Esophagus muscularis mucosa (tissue), 4 donors: ENCODE measurements around the gene ALPL. TPM values are rescaled to one million over a fixed set of nuclear protein-coding genes. Genes with fewer than 3 reads are reported as not detected.
"Not testable (repeated sequence)": the region's sequence is repeated elsewhere in the genome, so short reads cannot be mapped to it uniquely, and the experiment has no call there.

Experiments
- DNase-seq: peaks from one replicate; pipeline ENCODE4 v3.0.0-alpha.2; 2017; ENCODE audit errors: extremely low spot score
- H3K27ac ChIP-seq, 4 donors: fragments of 200-600 bp; sonication (generic); replicated peaks in 1 of 4; 1 replicate in 3 of 4; 2 replicates in 1 of 4; pipeline ENCODE4 v1.5.1; 2016 to 2019; ENCODE audit warnings: mild to moderate bottlenecking in 1 of 4
- H3K27me3 ChIP-seq, 4 donors: fragments of 200-600 bp; sonication (generic); one replicate each; pipeline versions ENCODE4 v1.5.1 to v1.6.0; 2016 to 2019
- H3K36me3 ChIP-seq, 4 donors: fragments of 200-600 bp; sonication (generic); one replicate each; pipeline ENCODE4 v1.5.1; 2016 to 2019
- H3K4me1 ChIP-seq, 4 donors: fragments of 200-600 bp; sonication (generic); one replicate each; pipeline ENCODE4 v1.5.1; 2016 to 2019
- H3K4me3 ChIP-seq, 4 donors: fragments of 200-600 bp; sonication (generic); 1 replicate in 2 of 4; 2 replicates in 2 of 4; pipeline ENCODE4 v1.5.1; 2016 to 2019; ENCODE audit warnings: mild to moderate bottlenecking in 4 of 4, moderate library complexity in 1 of 4
- H3K9me3 ChIP-seq, 4 donors: fragments of 200-600 bp; sonication (generic); 1 replicate in 3 of 4; 2 replicates in 1 of 4; pipeline ENCODE4 v1.5.1; 2016 to 2019
- EP300 ChIP-seq: sonication (generic); formaldehyde crosslinking; IDR thresholded peaks from one replicate; pipeline ENCODE4 v1.6.1; 2017; ENCODE audit warnings: antibody characterized with exemption
- POLR2A ChIP-seq: fragments of 450-650 bp; IDR thresholded peaks from one replicate; pipeline ENCODE4 v1.6.1; 2017; ENCODE audit warnings: antibody characterized with exemption, moderate library complexity, mild to moderate bottlenecking, low read depth
- POLR2AphosphoS5 ChIP-seq, 2 donors: sonication (generic); formaldehyde crosslinking; IDR thresholded peaks; one replicate each; pipeline ENCODE4 v1.6.1; 2017; ENCODE audit warnings: antibody characterized with exemption in 2 of 2
- WGBS: methylation state at CpG from one replicate; pipeline ENCODE4 v1.1.5; 2018; 5-methylcytosine and 5-hydroxymethylcytosine counted together
- intact Hi-C: fragments of 100-400 bp; cut with DNase I; formaldehyde crosslinking; loops from one replicate; pipeline ENCODE4 v1.15.1; 2023
- total RNA-seq, 4 donors: library from RNA; depleted of rRNA; stranded (reverse); fragments of >200 nt; gene quantifications; one replicate each; pipeline versions ENCODE4 v1.1.0 to v1.2.1, GENCODE V29; 2016
- TF ChIP-seq, protein P1 (sequence below), 3 experiments: fragments of 200-600 bp in 2 of 3; fragments of 450-650 bp in 1 of 3; sonication (generic) in 2 of 3; IDR thresholded peaks; one replicate each; pipeline ENCODE4 v1.5.1; 2017 to 2019; ENCODE audit warnings: antibody characterized with exemption in 3 of 3, mild to moderate bottlenecking in 2 of 3, moderate library complexity in 1 of 3

The ALPL gene
- total RNA-seq, 4 donors from 2014 or later, result 1.2 to 10.3 (median 3.8) TPM

DNA sequence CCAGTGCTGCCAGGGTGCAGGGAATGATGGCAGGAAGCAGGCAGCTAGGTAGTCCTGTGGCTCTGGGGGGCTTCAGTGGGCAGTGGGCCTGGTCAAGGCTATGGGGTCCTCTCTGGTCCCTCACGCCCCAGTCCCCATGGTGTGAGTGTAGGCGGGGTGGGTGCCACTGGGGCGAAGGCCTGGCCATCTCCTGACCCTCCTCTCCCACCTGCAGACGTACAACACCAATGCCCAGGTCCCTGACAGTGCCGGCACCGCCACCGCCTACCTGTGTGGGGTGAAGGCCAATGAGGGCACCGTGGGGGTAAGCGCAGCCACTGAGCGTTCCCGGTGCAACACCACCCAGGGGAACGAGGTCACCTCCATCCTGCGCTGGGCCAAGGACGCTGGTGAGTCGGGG is 53.7 kb downstream of the ALPL start:
- no CpG with 5 or more reads among the region's 15 CpGs for WGBS

DNA sequence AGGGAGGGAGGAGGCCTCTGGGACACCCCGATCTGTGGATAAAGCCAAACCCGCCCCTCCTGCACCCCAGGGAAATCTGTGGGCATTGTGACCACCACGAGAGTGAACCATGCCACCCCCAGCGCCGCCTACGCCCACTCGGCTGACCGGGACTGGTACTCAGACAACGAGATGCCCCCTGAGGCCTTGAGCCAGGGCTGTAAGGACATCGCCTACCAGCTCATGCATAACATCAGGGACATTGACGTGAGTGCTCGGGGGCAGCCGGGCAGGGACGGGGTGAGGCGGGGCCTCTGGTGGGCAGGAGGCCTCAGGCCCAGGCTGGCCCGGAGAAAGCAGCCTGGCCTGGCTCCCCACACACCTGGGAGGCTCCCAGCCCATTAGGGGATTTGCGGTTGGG is 54.7 kb downstream of the ALPL start:
- Histone ChIP-seq H3K36me3 (no peaks in the 10 kb centered on the region), H3K4me3 (no peak overlapping the region), H3K27me3 (peaks cover 0 to 25% (median 0%) of the 10 kb centered on the region in 4 donors), H3K27ac (no peak overlapping the region), H3K9me3 (no peaks in the 10 kb centered on the region), H3K4me1 (no peaks in the 10 kb centered on the region)
- WGBS, result 86% methylated on average over 10 of the region's 17 CpGs
- TF ChIP-seq POLR2AphosphoS5 (IDR thresholded peaks at IDR 0.05) (no peak), EP300 (no peak), POLR2A (no peak)
- TF ChIP-seq, protein P1, sequence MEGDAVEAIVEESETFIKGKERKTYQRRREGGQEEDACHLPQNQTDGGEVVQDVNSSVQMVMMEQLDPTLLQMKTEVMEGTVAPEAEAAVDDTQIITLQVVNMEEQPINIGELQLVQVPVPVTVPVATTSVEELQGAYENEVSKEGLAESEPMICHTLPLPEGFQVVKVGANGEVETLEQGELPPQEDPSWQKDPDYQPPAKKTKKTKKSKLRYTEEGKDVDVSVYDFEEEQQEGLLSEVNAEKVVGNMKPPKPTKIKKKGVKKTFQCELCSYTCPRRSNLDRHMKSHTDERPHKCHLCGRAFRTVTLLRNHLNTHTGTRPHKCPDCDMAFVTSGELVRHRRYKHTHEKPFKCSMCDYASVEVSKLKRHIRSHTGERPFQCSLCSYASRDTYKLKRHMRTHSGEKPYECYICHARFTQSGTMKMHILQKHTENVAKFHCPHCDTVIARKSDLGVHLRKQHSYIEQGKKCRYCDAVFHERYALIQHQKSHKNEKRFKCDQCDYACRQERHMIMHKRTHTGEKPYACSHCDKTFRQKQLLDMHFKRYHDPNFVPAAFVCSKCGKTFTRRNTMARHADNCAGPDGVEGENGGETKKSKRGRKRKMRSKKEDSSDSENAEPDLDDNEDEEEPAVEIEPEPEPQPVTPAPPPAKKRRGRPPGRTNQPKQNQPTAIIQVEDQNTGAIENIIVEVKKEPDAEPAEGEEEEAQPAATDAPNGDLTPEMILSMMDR (IDR thresholded peaks at IDR 0.05), result no peak
- intact Hi-C loops, result no loop called here
- no peak for DNase-seq

More for the DNA sequence above, 53.7 kb downstream of the ALPL start:
- peaks cover 0 to 35% (median 0%) of the 10 kb centered on the region in 4 donors for H3K27me3 ChIP-seq
- TF ChIP-seq, protein P1 (IDR thresholded peaks at IDR 0.05), result no peak
- TF ChIP-seq EP300 (no peak), POLR2AphosphoS5 (IDR thresholded peaks at IDR 0.05) (no peak), POLR2A (no peak)
- H3K4me1 ChIP-seq, result no peaks in the 10 kb centered on the region
- DNase-seq, result no peak
- no peak overlapping the region for H3K27ac ChIP-seq
- H3K9me3 ChIP-seq, result no peaks in the 10 kb centered on the region
- no peak overlapping the region for H3K4me3 ChIP-seq
- intact Hi-C loops, result no loop called here
- H3K36me3 ChIP-seq, result no peaks in the 10 kb centered on the region

GRCh38 chr1:21564521-21565095 is 55.4 kb downstream of the ALPL start:
- Histone ChIP-seq H3K27ac (no peak overlapping the region), H3K27me3 (peaks cover 0 to 18% (median 0%) of the 10 kb centered on the region in 4 donors), H3K4me1 (no peaks in the 10 kb centered on the region), H3K4me3 (no peak overlapping the region), H3K9me3 (no peaks in the 10 kb centered on the region), H3K36me3 (no peaks in the 10 kb centered on the region)
- TF ChIP-seq, protein P1 (IDR thresholded peaks at IDR 0.05), result no peak
- no peak for TF ChIP-seq EP300
- 87% methylated on average over 13 of the region's 14 CpGs for WGBS
- intact Hi-C loops, result no loop called here
- DNase-seq, result no peak

DNA sequence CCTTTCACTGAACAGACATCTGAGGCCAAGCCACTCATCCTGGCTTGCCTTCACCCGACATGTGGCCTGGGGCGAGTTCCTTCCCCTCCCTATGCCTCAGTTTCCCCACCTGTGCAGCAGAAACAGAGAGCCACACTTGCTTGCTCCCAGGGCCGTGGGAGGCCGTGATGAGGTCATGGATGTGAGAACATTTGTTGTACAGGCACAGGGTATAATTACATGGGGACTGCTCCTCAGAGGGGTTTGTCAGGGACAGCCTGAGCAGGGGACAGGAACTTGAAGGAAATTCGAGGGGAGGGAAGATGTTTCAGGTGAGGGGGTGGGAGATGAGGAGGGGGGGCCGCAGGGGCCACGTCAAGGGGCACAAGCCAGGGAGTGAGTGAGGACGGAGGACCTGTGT is 56.1 kb downstream of the ALPL start:
- no peaks in the 10 kb centered on the region for H3K4me1 ChIP-seq
- WGBS, result 59% methylated on average over 8 of the region's 8 CpGs
- H3K9me3 ChIP-seq, result no peaks in the 10 kb centered on the region
- no peaks in the 10 kb centered on the region for H3K36me3 ChIP-seq
- no peak for TF ChIP-seq POLR2AphosphoS5 (IDR thresholded peaks at IDR 0.05)
- TF ChIP-seq, protein P1 (IDR thresholded peaks at IDR 0.05), result no peak
- no peak for TF ChIP-seq POLR2A
- no peak for TF ChIP-seq EP300
- intact Hi-C loops, result no loop called here
- no peak overlapping the region for H3K4me3 ChIP-seq
- no peak overlapping the region for H3K27ac ChIP-seq
- DNase-seq, result no peak
- peaks cover 0 to 18% (median 0%) of the 10 kb centered on the region in 4 donors for H3K27me3 ChIP-seq

DNA sequence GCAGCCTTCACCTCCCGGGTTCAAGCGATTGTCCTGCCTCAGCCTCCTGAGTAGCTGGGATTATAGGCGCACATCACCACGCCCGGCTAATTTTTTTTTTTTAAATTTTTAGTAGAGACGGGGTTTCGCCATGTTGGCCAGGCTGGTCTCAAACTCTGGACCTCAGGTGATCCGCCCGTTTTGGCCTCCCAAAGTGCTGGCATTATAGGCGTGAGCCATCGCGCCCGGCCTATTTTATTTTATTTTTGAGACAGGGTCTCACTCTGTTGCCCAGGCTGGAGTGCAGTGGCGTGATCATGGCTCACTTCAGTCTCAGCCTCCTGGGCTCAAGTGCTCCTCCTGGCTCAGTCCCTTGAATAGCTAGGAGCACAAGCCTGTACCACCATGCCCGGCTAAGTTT is 57.1 kb downstream of the ALPL start:
- WGBS, result 96% methylated on average over 15 of the region's 15 CpGs
- H3K27ac ChIP-seq, H3K4me3 ChIP-seq, H3K4me1 ChIP-seq, DNase-seq, H3K36me3 ChIP-seq, H3K9me3 ChIP-seq, intact Hi-C loops: not testable (repeated sequence)
- peaks cover 0 to 18% (median 0%) of the 10 kb centered on the region in 4 donors for H3K27me3 ChIP-seq
